GM20000 (cell line): ENCODE measurements around the gene LAMC2.
"Not testable (repeated sequence)": the region's sequence is repeated elsewhere in the genome, so short reads cannot be mapped to it uniquely, and the experiment has no call there.

ENCODE experiments used
- DNase-seq: peaks from one replicate; pipeline ENCODE4 v3.0.0; 2012; ENCODE audit warnings: low spot score
- CTCF ChIP-seq: IDR thresholded peaks from 2 replicates; pipeline ENCODE4 v1.5.1; 2012; ENCODE audit warnings: mild to moderate bottlenecking, control low read depth; ENCODE audit errors: extremely low read depth, missing control alignments

The LAMC2 gene

GRCh38 chr1:183144752-183145151 lies 41.3 kb upstream of the LAMC2 start:
- DNase-seq: no peak
- TF ChIP-seq CTCF: no peak

- no peak for DNase-seq
These were observed 38.3 kb upstream of the LAMC2 start for GRCh38 chr1:183147735-183148134.

GRCh38 chr1:183148599-183148998 lies 37.5 kb upstream of the LAMC2 start:
- TF ChIP-seq CTCF: no peak

More at GRCh38 chr1:183147735-183148134, 38.3 kb upstream of the LAMC2 start:
- TF ChIP-seq CTCF: no peak

GRCh38 chr1:183149273-183149672 lies 36.8 kb upstream of the LAMC2 start:
- no peak for TF ChIP-seq CTCF
- DNase-seq: no peak

More at GRCh38 chr1:183148599-183148998, 37.5 kb upstream of the LAMC2 start:
- DNase-seq: no peak

GRCh38 chr1:183150032-183150431 lies 36.0 kb upstream of the LAMC2 start:
- not testable (repeated sequence) for DNase-seq

- DNase-seq: no peak
- no peak for TF ChIP-seq CTCF
These were observed 35.6 kb upstream of the LAMC2 start for GRCh38 chr1:183150445-183150844.

GRCh38 chr1:183152180-183152579 lies 33.9 kb upstream of the LAMC2 start:
- no peak for TF ChIP-seq CTCF
- DNase-seq: no peak

GRCh38 chr1:183155939-183156338 lies 30.1 kb upstream of the LAMC2 start:
- no peak for DNase-seq
- no peak for TF ChIP-seq CTCF
